Esophagus squamous epithelium (tissue), 4 donors: ENCODE data around the gene SULT1A4.
"Not testable (repeated sequence)": the region's sequence is repeated elsewhere in the genome, so short reads cannot be mapped to it uniquely, and the experiment has no call there.

Experiments
- POLR2A ChIP-seq, 4 donors: fragments of 450-650 bp; IDR thresholded peaks; one replicate each; pipeline ENCODE4 v1.6.1; 2017; ENCODE audit warnings: antibody characterized with exemption in 4 of 4, mild to moderate bottlenecking in 4 of 4, moderate library complexity in 3 of 4
- TF ChIP-seq, protein P1 (sequence below), 6 experiments: fragments of 450-650 bp in 4 of 6; fragments of 200-600 bp in 2 of 6; sonication (generic) in 2 of 6; IDR thresholded peaks; one replicate each; pipeline ENCODE4 v1.5.1; 2016 to 2019; ENCODE audit warnings: antibody characterized with exemption in 6 of 6, mild to moderate bottlenecking in 4 of 6, moderate library complexity in 4 of 6

DNA sequence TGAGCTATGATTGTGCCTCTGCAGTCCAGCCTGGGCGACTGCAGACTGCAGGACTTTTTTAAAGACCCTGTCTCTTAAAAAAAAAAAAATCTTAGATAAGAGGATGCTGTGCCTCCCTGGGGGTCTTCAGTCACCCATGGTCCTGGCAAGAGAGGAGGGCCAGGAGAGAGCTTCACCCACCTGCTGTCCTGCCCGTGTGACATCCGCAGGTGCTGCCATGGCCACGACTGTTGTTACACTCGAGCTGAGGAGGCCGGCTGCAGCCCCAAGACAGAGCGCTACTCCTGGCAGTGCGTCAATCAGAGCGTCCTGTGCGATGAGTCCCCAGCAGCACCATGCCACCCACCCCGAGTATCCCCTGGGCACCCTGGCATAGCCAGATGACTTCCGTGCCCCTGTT is 22.6 kb downstream of the SULT1A4 start:
- TF ChIP-seq, protein P1, sequence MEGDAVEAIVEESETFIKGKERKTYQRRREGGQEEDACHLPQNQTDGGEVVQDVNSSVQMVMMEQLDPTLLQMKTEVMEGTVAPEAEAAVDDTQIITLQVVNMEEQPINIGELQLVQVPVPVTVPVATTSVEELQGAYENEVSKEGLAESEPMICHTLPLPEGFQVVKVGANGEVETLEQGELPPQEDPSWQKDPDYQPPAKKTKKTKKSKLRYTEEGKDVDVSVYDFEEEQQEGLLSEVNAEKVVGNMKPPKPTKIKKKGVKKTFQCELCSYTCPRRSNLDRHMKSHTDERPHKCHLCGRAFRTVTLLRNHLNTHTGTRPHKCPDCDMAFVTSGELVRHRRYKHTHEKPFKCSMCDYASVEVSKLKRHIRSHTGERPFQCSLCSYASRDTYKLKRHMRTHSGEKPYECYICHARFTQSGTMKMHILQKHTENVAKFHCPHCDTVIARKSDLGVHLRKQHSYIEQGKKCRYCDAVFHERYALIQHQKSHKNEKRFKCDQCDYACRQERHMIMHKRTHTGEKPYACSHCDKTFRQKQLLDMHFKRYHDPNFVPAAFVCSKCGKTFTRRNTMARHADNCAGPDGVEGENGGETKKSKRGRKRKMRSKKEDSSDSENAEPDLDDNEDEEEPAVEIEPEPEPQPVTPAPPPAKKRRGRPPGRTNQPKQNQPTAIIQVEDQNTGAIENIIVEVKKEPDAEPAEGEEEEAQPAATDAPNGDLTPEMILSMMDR (IDR thresholded peaks at IDR 0.05) = not testable (repeated sequence)
- TF ChIP-seq POLR2A (IDR thresholded peaks at IDR 0.05) = not testable (repeated sequence)
